ENCODE results near the gene ASCC1. TPM values are rescaled to one million over a fixed set of nuclear protein-coding genes. Genes with fewer than 3 reads are reported as not detected.

The ASCC1 gene
- total RNA-seq, 2 donors from 2014 or later, result 27.2 to 37.0 TPM

DNA sequence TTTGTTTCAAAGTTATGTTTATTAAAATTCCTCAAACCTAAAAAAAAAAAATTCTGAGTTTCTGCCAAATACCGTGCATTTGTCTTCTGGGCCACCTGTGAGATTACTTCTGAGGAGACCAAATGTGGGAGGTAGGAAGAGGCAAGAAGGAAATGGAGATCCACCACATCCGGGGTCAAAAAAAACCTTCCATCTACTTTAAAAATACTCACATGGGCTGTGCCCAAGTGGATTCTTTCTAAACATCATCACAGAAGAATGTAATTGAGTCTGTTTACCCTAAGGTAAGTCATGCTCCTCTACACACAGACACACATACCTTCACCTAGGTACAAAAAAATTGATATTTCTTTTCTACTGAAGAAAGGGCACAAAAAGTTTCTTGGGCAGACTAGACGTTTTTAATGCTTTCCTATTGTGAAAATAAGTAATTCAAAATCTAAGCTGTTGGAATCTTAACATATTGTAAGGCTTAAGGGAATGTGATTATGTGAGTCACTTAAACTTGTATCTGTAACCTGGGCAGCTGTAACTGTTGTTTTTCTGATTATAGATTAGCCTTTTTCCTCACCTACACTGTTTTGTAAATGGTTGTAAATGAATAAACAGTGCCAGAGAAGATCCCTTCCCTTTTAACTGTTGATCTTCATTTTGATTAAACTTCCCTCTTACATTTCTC lies 108.6 kb downstream of the ASCC1 start:
- no peak for DNase-seq (ENCODE audit: low spot score)
- Histone ChIP-seq H3K4me3 (no peak overlapping the region), H3K4me1 (peaks cover 0 to 36% of the 10 kb centered on the region in 2 donors), H3K27ac (peak overlapping the region in 1 of 2 donors; percentile 89), H3K36me3 (peaks cover 5% of the 10 kb centered on the region), H3K27me3 (no peaks in the 10 kb centered on the region), H3K9me3 (no peaks in the 10 kb centered on the region)
- TF ChIP-seq, protein P1, sequence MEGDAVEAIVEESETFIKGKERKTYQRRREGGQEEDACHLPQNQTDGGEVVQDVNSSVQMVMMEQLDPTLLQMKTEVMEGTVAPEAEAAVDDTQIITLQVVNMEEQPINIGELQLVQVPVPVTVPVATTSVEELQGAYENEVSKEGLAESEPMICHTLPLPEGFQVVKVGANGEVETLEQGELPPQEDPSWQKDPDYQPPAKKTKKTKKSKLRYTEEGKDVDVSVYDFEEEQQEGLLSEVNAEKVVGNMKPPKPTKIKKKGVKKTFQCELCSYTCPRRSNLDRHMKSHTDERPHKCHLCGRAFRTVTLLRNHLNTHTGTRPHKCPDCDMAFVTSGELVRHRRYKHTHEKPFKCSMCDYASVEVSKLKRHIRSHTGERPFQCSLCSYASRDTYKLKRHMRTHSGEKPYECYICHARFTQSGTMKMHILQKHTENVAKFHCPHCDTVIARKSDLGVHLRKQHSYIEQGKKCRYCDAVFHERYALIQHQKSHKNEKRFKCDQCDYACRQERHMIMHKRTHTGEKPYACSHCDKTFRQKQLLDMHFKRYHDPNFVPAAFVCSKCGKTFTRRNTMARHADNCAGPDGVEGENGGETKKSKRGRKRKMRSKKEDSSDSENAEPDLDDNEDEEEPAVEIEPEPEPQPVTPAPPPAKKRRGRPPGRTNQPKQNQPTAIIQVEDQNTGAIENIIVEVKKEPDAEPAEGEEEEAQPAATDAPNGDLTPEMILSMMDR (IDR thresholded peaks at IDR 0.05), result no peak

DNA sequence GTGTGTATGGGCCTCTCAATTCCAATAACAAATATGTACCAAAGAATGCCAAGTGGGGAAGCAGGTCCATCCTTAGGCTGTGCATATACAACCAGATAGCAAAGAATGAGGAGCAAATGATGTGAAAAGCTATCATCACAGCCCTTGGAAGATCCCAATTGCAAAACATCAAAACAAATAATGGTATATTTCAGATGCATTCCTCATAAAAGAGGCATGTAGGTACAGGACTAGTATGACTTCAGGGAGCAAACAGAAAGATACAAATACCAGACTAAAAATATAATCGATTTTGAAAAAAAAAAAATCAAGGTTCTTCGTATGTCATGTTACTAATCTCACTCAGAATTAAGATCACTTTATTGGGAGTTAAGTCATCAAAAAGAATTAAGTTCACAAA lies 109.2 kb downstream of the ASCC1 start:
- peaks cover 11% of the 10 kb centered on the region for H3K36me3 ChIP-seq
- no peak for DNase-seq (ENCODE audit: low spot score)
- no peaks in the 10 kb centered on the region for H3K9me3 ChIP-seq
- H3K27ac ChIP-seq, result peak overlapping the region in 1 of 2 donors; percentile 89
- TF ChIP-seq, protein P1 (IDR thresholded peaks at IDR 0.05), result no peak
- H3K4me1 ChIP-seq, result peaks cover 0 to 36% of the 10 kb centered on the region in 2 donors
- H3K27me3 ChIP-seq, result no peaks in the 10 kb centered on the region
- no peak overlapping the region for H3K4me3 ChIP-seq

DNA sequence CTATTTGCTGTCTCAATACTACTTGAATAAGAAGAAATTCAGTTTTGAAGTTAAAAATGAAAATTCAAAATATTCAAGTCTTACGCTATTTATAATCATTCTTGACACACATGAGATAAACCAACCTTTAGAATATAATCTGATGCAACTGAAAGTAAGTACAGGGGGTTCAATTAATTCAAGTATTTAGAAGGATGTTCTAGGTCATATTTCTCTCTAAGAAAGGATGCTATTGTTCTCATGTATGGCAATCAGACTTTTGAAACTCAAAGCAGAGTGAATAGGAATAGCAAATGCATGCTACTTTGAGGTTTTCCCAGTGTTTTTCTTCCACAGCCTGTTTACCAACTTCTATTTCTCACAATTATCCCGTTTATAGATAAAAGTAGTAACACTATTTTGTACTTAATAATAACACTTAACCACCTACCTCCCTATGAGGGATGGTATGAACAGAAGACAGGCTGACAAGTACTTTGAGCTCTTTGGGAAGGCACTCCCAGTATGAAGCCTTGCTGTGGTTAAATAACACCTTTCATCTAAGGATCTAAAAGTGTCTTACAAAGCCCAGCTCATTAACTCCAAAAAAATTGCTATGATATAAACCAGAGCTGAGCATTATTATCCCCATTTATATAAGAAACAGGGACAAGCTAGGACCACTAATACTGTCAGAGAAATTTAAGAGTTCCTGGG lies 109.8 kb downstream of the ASCC1 start:
- H3K4me1 ChIP-seq, result peaks cover 0 to 36% of the 10 kb centered on the region in 2 donors
- H3K36me3 ChIP-seq, result peaks cover 17% of the 10 kb centered on the region
- H3K27me3 ChIP-seq, result no peaks in the 10 kb centered on the region
- no peaks in the 10 kb centered on the region for H3K9me3 ChIP-seq
- no peak overlapping the region for H3K4me3 ChIP-seq
- no peak for DNase-seq (ENCODE audit: low spot score)
- peak overlapping the region; percentile 42 to 82 for H3K27ac ChIP-seq
- TF ChIP-seq, protein P1 (IDR thresholded peaks at IDR 0.05), result no peak

DNA sequence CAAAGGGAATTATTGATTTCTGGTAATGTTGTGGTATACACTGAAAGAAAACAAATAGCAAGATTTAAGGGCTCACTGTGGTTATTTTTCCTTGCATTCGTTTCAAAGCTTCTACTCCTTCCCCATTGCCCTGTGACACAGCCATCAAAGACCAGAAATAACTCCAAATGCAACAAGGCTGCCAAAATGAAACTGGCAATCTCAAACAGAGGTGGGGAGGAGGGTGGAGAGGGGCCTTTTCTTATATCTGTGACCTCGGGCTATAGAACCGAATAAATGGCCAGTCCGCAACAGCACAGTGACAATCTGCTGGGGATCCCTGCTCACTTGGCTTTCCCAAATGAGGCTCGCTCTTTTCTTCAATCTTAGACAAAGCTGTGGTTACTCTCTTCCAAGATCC lies 110.4 kb downstream of the ASCC1 start:
- no peak overlapping the region for H3K4me3 ChIP-seq
- no peaks in the 10 kb centered on the region for H3K9me3 ChIP-seq
- H3K27me3 ChIP-seq, result no peaks in the 10 kb centered on the region
- no peak for DNase-seq (ENCODE audit: low spot score)
- peaks cover 22% of the 10 kb centered on the region for H3K36me3 ChIP-seq
- H3K27ac ChIP-seq, result peak overlapping the region; percentile 47 to 82
- peaks cover 0 to 35% of the 10 kb centered on the region in 2 donors for H3K4me1 ChIP-seq
- TF ChIP-seq, protein P1 (IDR thresholded peaks at IDR 0.05), result no peak

DNA sequence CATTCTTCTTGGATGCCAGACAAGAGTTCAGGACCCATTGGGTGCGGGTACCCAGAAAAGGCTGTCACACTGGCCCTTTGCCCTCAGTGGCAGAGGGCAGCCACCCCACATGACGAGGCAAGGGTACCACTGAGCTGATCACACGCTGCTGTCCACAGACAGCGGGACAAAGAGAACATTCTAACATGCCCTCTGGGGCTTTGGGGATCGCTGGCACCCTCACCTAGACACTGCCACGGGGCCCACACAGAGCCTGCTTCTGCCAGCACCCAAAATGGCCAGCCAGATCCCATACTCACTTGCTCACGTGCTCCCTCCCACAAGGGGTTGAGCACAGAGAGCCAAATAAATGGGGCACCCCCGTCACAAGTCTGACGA lies 111.0 kb downstream of the ASCC1 start:
- H3K27ac ChIP-seq, result peak overlapping the region; percentile 47 to 82
- no peak for DNase-seq (ENCODE audit: low spot score)

More for the DNA sequence above, 111.0 kb downstream of the ASCC1 start:
- TF ChIP-seq, protein P1 (IDR thresholded peaks at IDR 0.05), result no peak
- Histone ChIP-seq H3K4me1 (peaks cover 0 to 29% of the 10 kb centered on the region in 2 donors), H3K27me3 (no peaks in the 10 kb centered on the region), H3K9me3 (no peaks in the 10 kb centered on the region), H3K4me3 (no peak overlapping the region), H3K36me3 (peaks cover 23% of the 10 kb centered on the region)
